Endothelial cell of umbilical vein (primary cell): Measurements from ENCODE around the gene PEX5L. TPM values are rescaled to one million over a fixed set of nuclear protein-coding genes. Genes with fewer than 3 reads are reported as not detected.

ENCODE experiments used
- BruUV-seq: library from RNA; stranded (reverse); fragments of 400-500 nt; replicated peaks from 2 replicates; lab custom pipeline; 2021; lab: Mats Ljungman, UMichigan
- CTCF ChIA-PET: fragments of 300-600, 350-600 bp; sonication (Branson Sonifier 250); formaldehyde crosslinking; loops from one replicate; lab custom pipeline; 2021; ENCODE audit warnings: antibody characterized with exemption, inconsistent platforms; lab: Charles Lee
- POLR2A ChIA-PET: fragments of 300-600, 350-600 bp; sonication (Branson Sonifier 250); formaldehyde crosslinking; loops from one replicate; lab custom pipeline; 2021; ENCODE audit warnings: antibody characterized with exemption, inconsistent platforms; lab: Charles Lee
- DNase-seq: peaks from one replicate; pipeline ENCODE4 v3.0.0-alpha.2; 2011; ENCODE audit warnings: low read depth, low spot score
- FAIRE-seq: peaks from 2 replicates; lab custom pipeline; 2011; peaks lifted over from hg19 to GRCh38; lab: Jason Lieb, UNC
- H2AFZ ChIP-seq: 2 replicates; pipeline ENCODE4 v1.6.0; 2012; ENCODE audit warnings: low read depth, low read length, control low read depth, inconsistent platforms
- H3K27ac ChIP-seq: 2 replicates; pipeline ENCODE4 v1.5.1; 2011; ENCODE audit warnings: low read depth, mild to moderate bottlenecking, control low read depth, low read length, moderate library complexity; ENCODE audit not compliant: insufficient read depth
- H3K27me3 ChIP-seq, 2 experiments: 2 replicates each; pipeline versions ENCODE4 v1.6.0 to v1.6.1; 2011; ENCODE audit warnings: low read length in 2 of 2, mixed read lengths in 1 of 2; ENCODE audit not compliant: control insufficient read depth in 2 of 2, insufficient read depth in 2 of 2
- H3K36me3 ChIP-seq, 2 experiments: 2 replicates in 1 of 2; 3 replicates in 1 of 2; pipeline ENCODE4 v1.5.1; 2011; ENCODE audit warnings: low read length in 2 of 2, mild to moderate bottlenecking in 1 of 2, moderate library complexity in 1 of 2; ENCODE audit not compliant: control insufficient read depth in 2 of 2, insufficient read depth in 2 of 2; ENCODE audit errors: extremely low read depth in 1 of 2
- H3K4me1 ChIP-seq: 3 replicates; pipeline ENCODE4 v1.5.1; 2011; ENCODE audit warnings: mild to moderate bottlenecking, low read length; ENCODE audit not compliant: control insufficient read depth, insufficient read depth; ENCODE audit errors: extremely low read depth
- H3K4me2 ChIP-seq: 2 replicates; pipeline ENCODE4 v1.6.1; 2011; ENCODE audit warnings: low read length, control low read depth, mixed read lengths; ENCODE audit not compliant: insufficient read depth
- H3K4me3 ChIP-seq, 3 experiments: fragments of 200-600 bp in 1 of 3; sonication (generic), shearing (Covaris generic) in 1 of 3; replicated peaks in 1 of 3; 2 replicates each; pipeline ENCODE4 v1.5.1; 2011 to 2016; ENCODE audit warnings: control low read depth in 3 of 3, low read length in 3 of 3, mild to moderate bottlenecking in 2 of 3, inconsistent platforms in 1 of 3, low read depth in 1 of 3, moderate library complexity in 1 of 3; ENCODE audit not compliant: insufficient read depth in 1 of 3
- H3K79me2 ChIP-seq: 2 replicates; pipeline ENCODE4 v1.6.0; 2012; ENCODE audit warnings: low read length, inconsistent platforms; ENCODE audit not compliant: control insufficient read depth, insufficient read depth
- H3K9ac ChIP-seq: replicated peaks from 2 replicates; pipeline ENCODE3; 2011; ENCODE audit warnings: low read length, control low read depth; ENCODE audit not compliant: insufficient read depth; ENCODE audit errors: extremely low read depth
- H3K9me1 ChIP-seq: replicated peaks from 3 replicates; pipeline ENCODE4 v1.6.0; 2011; ENCODE audit warnings: mild to moderate bottlenecking, low read length; ENCODE audit not compliant: control insufficient read depth, insufficient read depth; ENCODE audit errors: extremely low read depth
- H3K9me3 ChIP-seq: replicated peaks from 2 replicates; pipeline ENCODE4 v1.5.1; 2012; ENCODE audit warnings: low read length, inconsistent platforms; ENCODE audit not compliant: control insufficient read depth, insufficient read depth
- H4K20me1 ChIP-seq: replicated peaks from 2 replicates; pipeline ENCODE3; 2011; ENCODE audit warnings: mild to moderate bottlenecking, low read length; ENCODE audit not compliant: control insufficient read depth, insufficient read depth; ENCODE audit errors: extremely low read depth
- CTCF ChIP-seq, 2 donors: IDR thresholded peaks; 1 replicate in 1 of 2; 2 replicates in 1 of 2; pipeline ENCODE4 v1.5.1; 2011; ENCODE audit warnings: low read length in 2 of 2, mild to moderate bottlenecking in 2 of 2, moderate library complexity in 2 of 2, control low read depth in 1 of 2, inconsistent platforms in 1 of 2, low read depth in 1 of 2; ENCODE audit not compliant: insufficient read depth in 1 of 2; ENCODE audit errors: extremely low read depth in 1 of 2
- EZH2 ChIP-seq: IDR thresholded peaks from 2 replicates; pipeline ENCODE4 v1.6.1; 2012; ENCODE audit warnings: borderline replicate concordance, low read depth, mild to moderate bottlenecking, moderate library complexity, low read length, inconsistent platforms; ENCODE audit not compliant: severe bottlenecking
- FOS ChIP-seq: IDR thresholded peaks from 2 replicates; pipeline ENCODE4 v1.6.1; 2011; ENCODE audit warnings: mild to moderate bottlenecking, low read length, moderate library complexity, borderline replicate concordance; ENCODE audit not compliant: insufficient read depth
- GATA2 ChIP-seq: IDR thresholded peaks from 2 replicates; pipeline ENCODE4 v1.7.0; 2011; ENCODE audit warnings: low read depth, mild to moderate bottlenecking, moderate library complexity, mixed read lengths, low read length; ENCODE audit not compliant: insufficient read length, insufficient read depth
- JUN ChIP-seq: IDR thresholded peaks from 2 replicates; pipeline ENCODE4 v1.6.1; 2011; ENCODE audit warnings: borderline replicate concordance, low read depth; ENCODE audit not compliant: insufficient read length, insufficient read depth
- MAX ChIP-seq: IDR thresholded peaks from 2 replicates; pipeline ENCODE4 v1.6.1; 2011; ENCODE audit not compliant: insufficient read depth, insufficient read length
- MYC ChIP-seq: IDR thresholded peaks from one replicate; pipeline ENCODE4 v1.6.1; 2011; ENCODE audit warnings: mild to moderate bottlenecking, low read depth, low read length
- POLR2A ChIP-seq: IDR thresholded peaks from 2 replicates; pipeline ENCODE4 v1.6.1; 2012; ENCODE audit warnings: low read depth, mild to moderate bottlenecking, control low read depth, low read length
- POLR2AphosphoS5 ChIP-seq: IDR thresholded peaks from 2 replicates; pipeline ENCODE4 v1.6.1; 2012; ENCODE audit warnings: low read depth, mild to moderate bottlenecking, control low read depth, low read length, moderate library complexity; ENCODE audit not compliant: insufficient read depth
- dilution Hi-C: fragments of 300-500 bp; cut with MboI; formaldehyde crosslinking; loops from one replicate; pipeline ENCODE4 v1.15.0; 2019; ENCODE audit warnings: low sequenced_read_pairs; ENCODE audit not compliant: extremely low pct_ligation_motif_present
- intact Hi-C: fragments of 100-400 bp; cut with micrococcal nuclease; formaldehyde crosslinking; loops from one replicate; pipeline ENCODE4 v1.10.0; 2022
- polyA plus RNA-seq, 4 experiments: library from polyadenylated mRNA; depleted of rRNA in 3 of 4; stranded (reverse) in 3 of 4; unstranded in 1 of 4; fragments of >200 nt; gene quantifications; 2 replicates each; pipeline versions ENCODE4 v1.2.1 to v1.2.3, GENCODE V29; 2011 to 2012; ENCODE audit warnings: missing spikeins in 1 of 4
- total RNA-seq: library from RNA; stranded (reverse); gene quantifications from 2 replicates; pipeline ENCODE4 v1.2.3, GENCODE V29; 2021

The PEX5L gene
- total and polyA plus RNA-seq, 2 donors (not counting 3 experiments of a cell fraction or from before 2014, with no cell fraction given): not detected

- FAIRE-seq (no peak), DNase-seq (no peak)
- Histone ChIP-seq H3K9me1 (no peaks in the 10 kb centered on the region), H3K36me3 (no peaks in the 10 kb centered on the region), H3K9ac (no peak overlapping the region), H4K20me1 (no peaks in the 10 kb centered on the region), H3K27ac (no peak overlapping the region), H2AFZ (no peak overlapping the region), H3K4me3 (no peak overlapping the region), H3K79me2 (no peaks in the 10 kb centered on the region), H3K4me1 (no peaks in the 10 kb centered on the region), H3K27me3 (no peaks in the 10 kb centered on the region), H3K4me2 (no peak overlapping the region), H3K9me3 (no peaks in the 10 kb centered on the region)
- dilution Hi-C loops: no loop called here
- CTCF ChIA-PET: no interaction called here
- no TSS peak for BruUV-seq
- intact Hi-C loops: no loop called here
- POLR2A ChIA-PET: no interaction called here
- TF ChIP-seq MYC (no peak), POLR2AphosphoS5 (no peak), GATA2 (no peak), MAX (no peak), JUN (no peak), FOS (no peak), CTCF (IDR thresholded peaks at IDR 0.05; ENCODE audit: extremely low read depth in 1 of 2, insufficient read depth in 1 of 2, low read depth in 1 of 2, low read length in 2 of 2) (no peak), POLR2A (no peak), EZH2 (no peak)
Measured at GRCh38 chr3:179972881-179973423, 63.8 kb downstream of the PEX5L start.
